HEK293 (cell line): Measurements from ENCODE around the gene MAN2B1.
"Not testable (repeated sequence)": the region's sequence is repeated elsewhere in the genome, so short reads cannot be mapped to it uniquely, and the experiment has no call there.

Experiments used
- CTCF ChIA-PET: fragments of 350-600 bp; formaldehyde crosslinking; extraction: SDS; loops from one replicate; lab custom pipeline; 2021; ENCODE audit warnings: antibody characterized with exemption; lab: Yijun Ruan, JAX
- POLR2A ChIA-PET: fragments of 300-600 bp; formaldehyde crosslinking; extraction: SDS; loops from one replicate; lab custom pipeline; 2020; ENCODE audit warnings: antibody characterized with exemption, inconsistent platforms; lab: Yijun Ruan, JAX
- H3K27ac ChIP-seq: fragments of 200-500 bp; sonication (Bioruptor generic); 2 replicates; pipeline ENCODE4 v1.5.1; 2014; ENCODE audit warnings: low read depth, low read length, control low read depth, inconsistent platforms; ENCODE audit errors: extremely low read depth
- H3K36me3 ChIP-seq, 2 experiments: fragments of 200-500 bp in 1 of 2; sonication (Bioruptor generic) in 1 of 2; 1 replicate in 1 of 2; 2 replicates in 1 of 2; pipeline ENCODE4 v1.5.1; 2014 to 2017; ENCODE audit warnings: inconsistent platforms in 2 of 2, low read length in 2 of 2; ENCODE audit not compliant: control insufficient read depth in 2 of 2, insufficient read depth in 1 of 2
- H3K4me1 ChIP-seq: fragments of 200-500 bp; sonication (Bioruptor generic); 2 replicates; pipeline ENCODE4 v1.5.1; 2014; ENCODE audit warnings: mild to moderate bottlenecking, low read length, inconsistent platforms; ENCODE audit not compliant: control insufficient read depth, insufficient read depth
- H3K4me3 ChIP-seq: 2 replicates; pipeline ENCODE4 v1.5.1; 2011; ENCODE audit warnings: low read depth, mild to moderate bottlenecking, control low read depth, low read length, moderate library complexity
- H3K9me3 ChIP-seq: fragments of 200-500 bp; sonication (Bioruptor generic); 2 replicates; pipeline ENCODE4 v1.5.1; 2014; ENCODE audit warnings: low read depth, low read length, inconsistent platforms; ENCODE audit not compliant: control insufficient read depth, insufficient read depth
- INSM2 ChIP-seq: fragments of 450-650 bp; formaldehyde crosslinking; IDR thresholded peaks from 2 replicates; pipeline ENCODE4 v1.5.1; 2016; ENCODE audit warnings: missing biosample characterization, missing genetic modification characterization
- KLF1 ChIP-seq: fragments of 450-650 bp; formaldehyde crosslinking; IDR thresholded peaks from 2 replicates; pipeline ENCODE4 v1.5.1; 2016; ENCODE audit warnings: missing biosample characterization, missing genetic modification characterization
- OSR2 ChIP-seq: fragments of 450-650 bp; formaldehyde crosslinking; IDR thresholded peaks from 2 replicates; pipeline ENCODE4 v1.5.1; 2016; ENCODE audit warnings: missing biosample characterization, missing genetic modification characterization
- PATZ1 ChIP-seq: fragments of 450-650 bp; formaldehyde crosslinking; IDR thresholded peaks from 2 replicates; pipeline ENCODE4 v1.5.1; 2016; ENCODE audit warnings: missing biosample characterization, missing genetic modification characterization
- SETDB1 ChIP-seq: IDR thresholded peaks from one replicate; pipeline ENCODE4 v1.6.1; 2017; ENCODE audit warnings: mild to moderate bottlenecking, low read length, moderate library complexity, mixed read lengths; ENCODE audit not compliant: insufficient read length
- SP2 ChIP-seq: fragments of 450-650 bp; formaldehyde crosslinking; IDR thresholded peaks from 2 replicates; pipeline ENCODE4 v1.5.1; 2016; ENCODE audit warnings: missing biosample characterization, missing genetic modification characterization
- TRIM28 ChIP-seq: IDR thresholded peaks from 2 replicates; pipeline ENCODE4 v1.6.1; 2011; ENCODE audit warnings: low read length, control low read depth, borderline replicate concordance
- YY1 ChIP-seq: fragments of 450-650 bp; formaldehyde crosslinking; IDR thresholded peaks from 2 replicates; pipeline ENCODE4 v1.5.1; 2018; ENCODE audit warnings: missing biosample characterization, missing genetic modification characterization
- YY2 ChIP-seq: fragments of 450-650 bp; formaldehyde crosslinking; IDR thresholded peaks from 2 replicates; pipeline ENCODE4 v1.5.1; 2016; ENCODE audit warnings: missing biosample characterization, missing genetic modification characterization
- ZBTB7A ChIP-seq: fragments of 450-650 bp; formaldehyde crosslinking; IDR thresholded peaks from 2 replicates; pipeline ENCODE4 v1.5.1; 2016; ENCODE audit warnings: low read depth, missing biosample characterization, missing genetic modification characterization
- ZNF138 ChIP-seq: fragments of 450-650 bp; formaldehyde crosslinking; IDR thresholded peaks from 2 replicates; pipeline ENCODE4 v1.5.1; 2016; ENCODE audit warnings: missing biosample characterization, missing genetic modification characterization, borderline replicate concordance
- ZNF19 ChIP-seq: fragments of 450-650 bp; formaldehyde crosslinking; IDR thresholded peaks from 2 replicates; pipeline ENCODE4; 2016; ENCODE audit warnings: missing biosample characterization, missing genetic modification characterization, low read depth
- ZNF2 ChIP-seq: fragments of 450-650 bp; formaldehyde crosslinking; IDR thresholded peaks from 2 replicates; pipeline ENCODE4 v1.5.1; 2016; ENCODE audit warnings: missing biosample characterization, missing genetic modification characterization
- ZNF223 ChIP-seq: fragments of 450-650 bp; formaldehyde crosslinking; IDR thresholded peaks from 2 replicates; pipeline ENCODE4 v1.5.1; 2016; ENCODE audit warnings: missing biosample characterization, missing genetic modification characterization
- ZNF280D ChIP-seq: fragments of 450-650 bp; formaldehyde crosslinking; IDR thresholded peaks from 2 replicates; pipeline ENCODE4 v1.5.1; 2016; ENCODE audit warnings: missing biosample characterization, missing genetic modification characterization
- ZNF398 ChIP-seq: fragments of 450-650 bp; formaldehyde crosslinking; IDR thresholded peaks from 2 replicates; pipeline ENCODE4 v1.5.1; 2017; ENCODE audit warnings: missing biosample characterization, missing genetic modification characterization
- ZNF610 ChIP-seq: fragments of 450-650 bp; formaldehyde crosslinking; IDR thresholded peaks from 2 replicates; pipeline ENCODE4 v1.5.1; 2016; ENCODE audit warnings: missing biosample characterization, missing genetic modification characterization, borderline replicate concordance
- ZNF626 ChIP-seq: fragments of 450-650 bp; sonication (Bioruptor Pico); formaldehyde crosslinking; IDR thresholded peaks from 2 replicates; pipeline ENCODE4 v1.5.1; 2018; ENCODE audit warnings: missing biosample characterization, missing genetic modification characterization, inconsistent platforms
- ZNF677 ChIP-seq: fragments of 450-650 bp; IDR thresholded peaks from 2 replicates; pipeline ENCODE4 v1.5.0; 2018; ENCODE audit warnings: missing biosample characterization, mild to moderate bottlenecking, missing genetic modification characterization, moderate library complexity
- ZNF768 ChIP-seq: fragments of 450-650 bp; formaldehyde crosslinking; IDR thresholded peaks from 2 replicates; pipeline ENCODE4 v1.5.1; 2018; ENCODE audit warnings: missing biosample characterization, mild to moderate bottlenecking, missing genetic modification characterization
- TF ChIP-seq, protein P1 (sequence below): fragments of 450-650 bp; formaldehyde crosslinking; optimal IDR thresholded peaks from 2 replicates; pipeline ENCODE3; 2016; ENCODE audit warnings: missing biosample characterization, mild to moderate bottlenecking, missing genetic modification characterization

The MAN2B1 gene

GRCh38 chr19:12698138-12698537, 31.6 kb upstream of the MAN2B1 start (continued):
- TF ChIP-seq, protein P1, sequence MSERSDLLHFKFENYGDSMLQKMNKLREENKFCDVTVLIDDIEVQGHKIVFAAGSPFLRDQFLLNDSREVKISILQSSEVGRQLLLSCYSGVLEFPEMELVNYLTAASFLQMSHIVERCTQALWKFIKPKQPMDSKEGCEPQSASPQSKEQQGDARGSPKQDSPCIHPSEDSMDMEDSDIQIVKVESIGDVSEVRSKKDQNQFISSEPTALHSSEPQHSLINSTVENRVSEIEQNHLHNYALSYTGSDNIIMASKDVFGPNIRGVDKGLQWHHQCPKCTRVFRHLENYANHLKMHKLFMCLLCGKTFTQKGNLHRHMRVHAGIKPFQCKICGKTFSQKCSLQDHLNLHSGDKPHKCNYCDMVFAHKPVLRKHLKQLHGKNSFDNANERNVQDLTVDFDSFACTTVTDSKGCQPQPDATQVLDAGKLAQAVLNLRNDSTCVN (tag by site-specific recombination), result no peak
- TF ChIP-seq ZNF398 (no peak), INSM2 (no peak), YY1 (no peak), ZNF19 (tag by site-specific recombination) (no peak)

GRCh38 chr19:12697425-12697824, 30.9 kb upstream of the MAN2B1 start:
- CTCF ChIA-PET, result interaction anchor here (0.5 to 1.9 kb wide), 4 partner anchors 12 to 98 kb away, joined by 3 to 4 read pairs (median 4); no protein-coding TSS in a partner anchor
- not testable (repeated sequence) for H3K4me1 ChIP-seq, H3K27ac ChIP-seq, H3K9me3 ChIP-seq, H3K4me3 ChIP-seq
- H3K36me3 ChIP-seq, result peaks cover 23 to 56% of the 10 kb centered on the region in 2 experiments
- POLR2A ChIA-PET, result interaction anchor here (1.2 to 2.7 kb wide), 6 partner anchors 11 to 193 kb away, joined by 3 to 19 read pairs (median 5); partner anchors contain the start of genes DHPS, GCDH and TNPO2

GRCh38 chr19:12696366-12697335, 30.1 kb upstream of the MAN2B1 start, which contains the start of gene FBXW9:
TSS of gene FBXW9 (minus strand) at chr19:12696631. CDS start at chr19:12696581, 50 bp downstream.
- Histone ChIP-seq H3K9me3 (no peaks in the 10 kb centered on the region), H3K4me3 (peak within 1 kb of the TSS; percentile 84), H3K27ac (peak within 1 kb of the TSS; percentile 79), H3K36me3 (peaks cover 16 to 48% of the 10 kb centered on the region in 2 experiments), H3K4me1 (no peaks in the 10 kb centered on the region)
- ChIA-PET CTCF (interaction anchor here (0.5 to 1.9 kb wide), 6 partner anchors 11 to 99 kb away, joined by 3 to 4 read pairs (median 4); no protein-coding TSS in a partner anchor), POLR2A (interaction anchor here (0.7 to 2.7 kb wide), 12 partner anchors 10 to 194 kb away, joined by 3 to 19 read pairs (median 4); partner anchors contain the start of genes DHPS, GCDH, GET3 and MAN2B1)
- no peak for TF ChIP-seq ZNF626 (tag by site-specific recombination)
- no peak for TF ChIP-seq ZNF223 (tag by site-specific recombination)
- TF ChIP-seq OSR2, result no peak
- TF ChIP-seq ZNF138, result no peak
- TF ChIP-seq ZNF610 (tag by site-specific recombination), result no peak
- peak; percentile 78 for TF ChIP-seq YY2 (tag by site-specific recombination)
- TF ChIP-seq ZNF280D (tag by site-specific recombination), result no peak
- 0 out of 2 replicates have a peak, but pooled peaks have one; percentile 11 for TF ChIP-seq KLF1 (tag by site-specific recombination)
- TF ChIP-seq SETDB1, result no peak
- TF ChIP-seq TRIM28, result no peak
- 0 out of 2 replicates have a peak, but pooled peaks have one; percentile 38 for TF ChIP-seq PATZ1 (tag by site-specific recombination)
- no peak for TF ChIP-seq ZNF677 (tag by site-specific recombination)
- no peak for TF ChIP-seq ZNF768 (tag by site-specific recombination)
- TF ChIP-seq SP2 (tag by site-specific recombination), result peak; percentile 84
- peak; percentile 60; the same call in 1 of the 2 replicates for TF ChIP-seq ZNF2 (tag by site-specific recombination)
- TF ChIP-seq ZBTB7A (tag by site-specific recombination), result peak; percentile 84
